Testis (tissue), 3 donors: ENCODE measurements around the gene ERMP1. TPM values are rescaled to one million over a fixed set of nuclear protein-coding genes. Genes with fewer than 3 reads are reported as not detected.
"Not testable (repeated sequence)": the region's sequence is repeated elsewhere in the genome, so short reads cannot be mapped to it uniquely, and the experiment has no call there.

Experiments used
- DNase-seq: peaks from one replicate; pipeline ENCODE4 v3.0.0-alpha.2; 2019
- H3K27ac ChIP-seq, 2 donors: fragments of 200-600 bp; sonication (generic); one replicate each; pipeline ENCODE4 v1.5.1; 2019
- H3K27me3 ChIP-seq: fragments of 200-600 bp; sonication (generic); one replicate; pipeline ENCODE4 v1.5.1; 2019
- H3K36me3 ChIP-seq: fragments of 200-600 bp; sonication (generic); one replicate; pipeline ENCODE4 v1.5.1; 2017; ENCODE audit warnings: low read depth; ENCODE audit errors: missing control alignments
- H3K4me1 ChIP-seq: fragments of 200-600 bp; sonication (generic); one replicate; pipeline ENCODE4 v1.5.1; 2019
- H3K4me3 ChIP-seq, 2 donors: fragments of 200-600 bp; sonication (generic); one replicate each; pipeline ENCODE4 v1.5.1; 2017 to 2019
- H3K9me3 ChIP-seq: fragments of 200-600 bp; sonication (generic); one replicate; pipeline ENCODE4 v1.5.1; 2017
- CTCF ChIP-seq, 3 experiments: fragments of 450-650 bp in 2 of 3; fragments of 200-600 bp in 1 of 3; sonication (generic) in 1 of 3; IDR thresholded peaks; one replicate each; pipeline ENCODE4 v1.5.1; 2016 to 2019; ENCODE audit warnings: antibody characterized with exemption in 3 of 3, mild to moderate bottlenecking in 2 of 3, moderate library complexity in 1 of 3
- POLR2A ChIP-seq: fragments of 450-650 bp; IDR thresholded peaks from one replicate; pipeline ENCODE4 v1.6.1; 2017; ENCODE audit warnings: antibody characterized with exemption, mild to moderate bottlenecking, moderate library complexity
- WGBS, 2 donors: methylation state at CpG; one replicate each; pipeline ENCODE4 v1.1.5; 2018; 5-methylcytosine and 5-hydroxymethylcytosine counted together
- intact Hi-C: fragments of 100-400 bp; cut with DNase I; formaldehyde crosslinking; loops from one replicate; pipeline ENCODE4 v1.15.1; 2023; ENCODE audit warnings: low total_unique reads
- polyA plus RNA-seq: library from polyadenylated mRNA; stranded (reverse); fragments of 350-450 nt; fragmentation: Illumina TruSeq; extraction: RNeasy Lipid Tissue Mini Kit (QIAGEN cat#74804); gene quantifications from one replicate; pipeline ENCODE4 v1.2.3, GENCODE V29; 2014; ENCODE audit warnings: low read depth, low replicate concordance; ENCODE audit not compliant: insufficient read depth
- total RNA-seq, 2 donors: library from RNA; depleted of rRNA; stranded (reverse); fragments of >200 nt; gene quantifications; one replicate each; pipeline ENCODE4 v1.2.3, GENCODE V29; 2016

The ERMP1 gene
- total and polyA plus RNA-seq, 3 donors from 2014 or later = 25.7 to 28.9 (median 28.4) TPM

GRCh38 chr9:5783982-5784381, 48.9 kb downstream of the ERMP1 start:
- 88 to 94% methylated on average over 1 of the region's 1 CpG for WGBS, 2 donors
- no peak for DNase-seq
- Histone ChIP-seq H3K4me3 (no peak overlapping the region), H3K27me3 (no peaks in the 10 kb centered on the region), H3K27ac (no peak overlapping the region), H3K4me1 (no peaks in the 10 kb centered on the region), H3K36me3 (no peaks in the 10 kb centered on the region), H3K9me3 (no peaks in the 10 kb centered on the region)
- intact Hi-C loops = no loop called here
- no peak for TF ChIP-seq POLR2A
- TF ChIP-seq CTCF (IDR thresholded peaks at IDR 0.05) = no peak

- H3K9me3 ChIP-seq, H3K36me3 ChIP-seq, H3K4me1 ChIP-seq, DNase-seq, intact Hi-C loops, H3K4me3 ChIP-seq, H3K27ac ChIP-seq, H3K27me3 ChIP-seq: not testable (repeated sequence)
- WGBS, 2 donors = 97 to 98% methylated on average over 3 of the region's 3 CpGs
These were observed 49.5 kb downstream of the ERMP1 start for GRCh38 chr9:5783420-5783819.

GRCh38 chr9:5779705-5780218, 53.2 kb downstream of the ERMP1 start:
- intact Hi-C loops, H3K4me3 ChIP-seq, H3K9me3 ChIP-seq, H3K27me3 ChIP-seq, DNase-seq, H3K27ac ChIP-seq, H3K4me1 ChIP-seq, H3K36me3 ChIP-seq: not testable (repeated sequence)
- 95 to 100% methylated on average over 3 to 4 of the region's 4 CpGs for WGBS, 2 donors

GRCh38 chr9:5778805-5779204, 54.1 kb downstream of the ERMP1 start:
- TF ChIP-seq POLR2A (no peak), CTCF (IDR thresholded peaks at IDR 0.05) (no peak)
- 100% methylated on average over 1 of the region's 1 CpG for WGBS, 2 donors
- DNase-seq = no peak
- no peaks in the 10 kb centered on the region for H3K36me3 ChIP-seq
- H3K27ac ChIP-seq = no peak overlapping the region
- intact Hi-C loops = no loop called here
- no peak overlapping the region for H3K4me3 ChIP-seq
- no peaks in the 10 kb centered on the region for H3K4me1 ChIP-seq
- no peaks in the 10 kb centered on the region for H3K27me3 ChIP-seq
- no peaks in the 10 kb centered on the region for H3K9me3 ChIP-seq

GRCh38 chr9:5773324-5773999, 59.5 kb downstream of the ERMP1 start:
- intact Hi-C loops = no loop called here
- Histone ChIP-seq H3K27me3 (no peaks in the 10 kb centered on the region), H3K36me3 (no peaks in the 10 kb centered on the region), H3K9me3 (no peaks in the 10 kb centered on the region), H3K4me1 (no peaks in the 10 kb centered on the region), H3K27ac (no peak overlapping the region), H3K4me3 (no peak overlapping the region)
- DNase-seq = no peak
- TF ChIP-seq CTCF (IDR thresholded peaks at IDR 0.05) (no peak), POLR2A (no peak)
- WGBS, 2 donors = 83 to 92% methylated on average over 3 of the region's 3 CpGs
